Trophoblast cell (in vitro differentiated cells and primary cell): Measurements from ENCODE around the gene FOXK2.
A peak's percentile ranks its signal among the peaks of the same experiment; 100 is the strongest.

Source experiments
- DNase-seq, 2 donors: peaks; one replicate each; pipeline ENCODE4 v3.0.0-alpha.2; 2016
- H2AFZ ChIP-seq: 2 replicates; pipeline ENCODE4 v1.6.1; 2013; ENCODE audit warnings: low read length, moderate library complexity, mild to moderate bottlenecking; ENCODE audit not compliant: insufficient read depth, poor library complexity
- H2AK5ac ChIP-seq: 2 replicates; pipeline ENCODE4 v1.6.1; 2013; ENCODE audit warnings: mild to moderate bottlenecking, low read length
- H2BK120ac ChIP-seq: 2 replicates; pipeline ENCODE4 v1.6.1; 2013; ENCODE audit warnings: low read length, mild to moderate bottlenecking, moderate library complexity; ENCODE audit not compliant: insufficient read depth, poor library complexity
- H2BK12ac ChIP-seq: 2 replicates; pipeline ENCODE4 v1.6.1; 2013; ENCODE audit warnings: mild to moderate bottlenecking, low read length, moderate library complexity
- H2BK5ac ChIP-seq: 2 replicates; pipeline ENCODE4 v1.6.1; 2013; ENCODE audit warnings: low read length, low read depth, moderate library complexity, mild to moderate bottlenecking; ENCODE audit not compliant: poor library complexity
- H3K14ac ChIP-seq: 2 replicates; pipeline ENCODE4 v1.6.1; 2013; ENCODE audit warnings: mild to moderate bottlenecking, low read length
- H3K18ac ChIP-seq: 2 replicates; pipeline ENCODE4 v1.6.1; 2013; ENCODE audit warnings: mild to moderate bottlenecking, low read length
- H3K23ac ChIP-seq: 2 replicates; pipeline ENCODE4 v1.6.1; 2013; ENCODE audit warnings: low read length
- H3K27ac ChIP-seq: 2 replicates; pipeline ENCODE4 v1.5.1; 2013; ENCODE audit warnings: low read depth, mild to moderate bottlenecking, inconsistent platforms, low read length, moderate library complexity
- H3K27me3 ChIP-seq: 2 replicates; pipeline ENCODE4 v1.6.1; 2013; ENCODE audit warnings: inconsistent platforms, mild to moderate bottlenecking, low read length, moderate library complexity; ENCODE audit not compliant: insufficient read depth
- H3K36me3 ChIP-seq, 2 experiments: 1 replicate in 1 of 2; 2 replicates in 1 of 2; pipeline ENCODE4 v1.6.1; 2013; ENCODE audit warnings: low read length in 2 of 2, mild to moderate bottlenecking in 2 of 2, moderate library complexity in 1 of 2; ENCODE audit not compliant: insufficient read depth in 2 of 2, control insufficient read depth in 1 of 2
- H3K4ac ChIP-seq: 2 replicates; pipeline ENCODE4 v1.6.1; 2013; ENCODE audit warnings: low read depth, mild to moderate bottlenecking, low read length, moderate library complexity
- H3K4me1 ChIP-seq, 2 experiments: 1 replicate in 1 of 2; 2 replicates in 1 of 2; pipeline ENCODE4 v1.6.1; 2013; ENCODE audit warnings: low read length in 2 of 2, mild to moderate bottlenecking in 2 of 2, moderate library complexity in 1 of 2; ENCODE audit not compliant: insufficient read depth in 2 of 2, control insufficient read depth in 1 of 2
- H3K4me2 ChIP-seq: 2 replicates; pipeline ENCODE4 v1.6.1; 2013; ENCODE audit warnings: inconsistent platforms, mild to moderate bottlenecking, low read length, moderate library complexity
- H3K4me3 ChIP-seq: 2 replicates; pipeline ENCODE4 v1.5.1; 2013; ENCODE audit warnings: mild to moderate bottlenecking, low read depth, low read length, inconsistent platforms
- H3K79me1 ChIP-seq: one replicate; pipeline ENCODE4 v1.6.1; 2013; ENCODE audit warnings: low read length
- H3K79me2 ChIP-seq: 2 replicates; pipeline ENCODE4 v1.6.1; 2013; ENCODE audit warnings: low read length, mild to moderate bottlenecking; ENCODE audit not compliant: control insufficient read depth, insufficient read depth, poor library complexity
- H3K9ac ChIP-seq: 2 replicates; pipeline ENCODE4 v1.6.1; 2013; ENCODE audit warnings: mild to moderate bottlenecking, low read length
- H3K9me3 ChIP-seq: 2 replicates; pipeline ENCODE4 v1.6.1; 2013; ENCODE audit warnings: low read depth, mild to moderate bottlenecking, control low read depth, inconsistent platforms, low read length; ENCODE audit not compliant: insufficient read depth
- H4K12ac ChIP-seq: 2 replicates; pipeline ENCODE4 v1.6.1; 2013; ENCODE audit warnings: low read depth, mild to moderate bottlenecking, low read length, moderate library complexity
- H4K8ac ChIP-seq: 2 replicates; pipeline ENCODE4 v1.6.1; 2013; ENCODE audit warnings: low read depth, mild to moderate bottlenecking, low read length, moderate library complexity
- H4K91ac ChIP-seq: one replicate; pipeline ENCODE4 v1.6.1; 2013; ENCODE audit warnings: low read depth, mild to moderate bottlenecking, low read length, moderate library complexity
- WGBS: extraction: QIAGEN DNeasy Blood & Tissue Kit; methylation state at CpG from one replicate; pipeline ENCODE4 v1.1.7; 2013; ENCODE audit warnings: missing lambda C conversion rate; ENCODE audit not compliant: insufficient read length, insufficient coverage; ENCODE audit errors: extremely low coverage; 5-methylcytosine and 5-hydroxymethylcytosine counted together

The FOXK2 gene

GRCh38 chr17:82648165-82648668 lies 128.7 kb downstream of the FOXK2 start, which contains the start of gene WDR45B:
Gene WDR45B, minus strand, starts transcription at chr17:82648444. Its CDS starts 104 bp downstream, at chr17:82648340.
- peak; percentile 96 to 98 for DNase-seq
- Histone ChIP-seq H4K91ac (peak within 1 kb of the TSS; percentile 83), H3K27ac (peak within 1 kb of the TSS; percentile 90), H3K9ac (peak within 1 kb of the TSS; percentile 97), H2BK120ac (peak within 1 kb of the TSS; percentile 81), H3K14ac (peak within 1 kb of the TSS; percentile 93), H3K79me2 (peaks cover 14% of the 10 kb centered on the region), H3K4me1 (peaks cover 0 to 9% of the 10 kb centered on the region in 2 experiments), H4K12ac (peak within 1 kb of the TSS; percentile 95), H3K79me1 (peaks cover 5% of the 10 kb centered on the region), H3K4me2 (peak within 1 kb of the TSS; percentile 93), H4K8ac (peak within 1 kb of the TSS; percentile 90), H3K4ac (peak within 1 kb of the TSS; percentile 93), H3K27me3 (no peaks in the 10 kb centered on the region), H3K18ac (peak within 1 kb of the TSS; percentile 76), H2AFZ (peak within 1 kb of the TSS; percentile 44), H2BK5ac (peak within 1 kb of the TSS; percentile 37), H2AK5ac (peak within 1 kb of the TSS; percentile 60), H3K36me3 (peaks cover 5 to 11% of the 10 kb centered on the region in 2 experiments), H3K23ac (no peak within 1 kb of the TSS), H2BK12ac (no peak within 1 kb of the TSS), H3K9me3 (no peaks in the 10 kb centered on the region), H3K4me3 (peak within 1 kb of the TSS; percentile 99)
- no CpG with 5 or more reads among the region's 67 CpGs for WGBS

- Histone ChIP-seq H3K4me2 (peak overlapping the region; percentile 70), H2BK12ac (no peak overlapping the region), H3K23ac (no peak overlapping the region), H2AFZ (peak overlapping the region; percentile 38), H3K18ac (no peak overlapping the region), H4K91ac (no peak overlapping the region), H3K4me1 (peaks cover 0 to 9% of the 10 kb centered on the region in 2 experiments), H3K9ac (no peak overlapping the region), H4K12ac (peak overlapping the region; percentile 78), H3K4me3 (peak overlapping the region; percentile 57), H3K79me1 (peaks cover 5% of the 10 kb centered on the region), H3K27me3 (no peaks in the 10 kb centered on the region), H2BK5ac (no peak overlapping the region), H2AK5ac (peak overlapping the region; percentile 13), H3K9me3 (no peaks in the 10 kb centered on the region), H3K79me2 (peaks cover 14% of the 10 kb centered on the region), H3K14ac (no peak overlapping the region), H3K27ac (no peak overlapping the region), H4K8ac (peak overlapping the region; percentile 77), H3K4ac (no peak overlapping the region), H3K36me3 (peaks cover 3 to 6% of the 10 kb centered on the region in 2 experiments), H2BK120ac (peak overlapping the region; percentile 2)
- WGBS, result no CpG with 5 or more reads among the region's 37 CpGs
- DNase-seq, result peak in 1 of 2 donors; percentile 15
These were observed 129.3 kb downstream of the FOXK2 start for GRCh38 chr17:82648742-82649331.

GRCh38 chr17:82649501-82650261 lies 130.1 kb downstream of the FOXK2 start:
- Histone ChIP-seq H3K4me2 (no peak overlapping the region), H4K8ac (no peak overlapping the region), H4K91ac (no peak overlapping the region), H2BK120ac (no peak overlapping the region), H3K27me3 (no peaks in the 10 kb centered on the region), H3K9ac (no peak overlapping the region), H3K79me1 (peaks cover 5% of the 10 kb centered on the region), H3K9me3 (no peaks in the 10 kb centered on the region), H3K4ac (no peak overlapping the region), H3K79me2 (peaks cover 14% of the 10 kb centered on the region), H3K4me3 (no peak overlapping the region), H2BK12ac (no peak overlapping the region), H3K18ac (no peak overlapping the region), H2AFZ (no peak overlapping the region), H3K4me1 (peaks cover 0 to 9% of the 10 kb centered on the region in 2 experiments), H3K27ac (no peak overlapping the region), H3K23ac (no peak overlapping the region), H2BK5ac (no peak overlapping the region), H2AK5ac (no peak overlapping the region), H3K14ac (no peak overlapping the region), H3K36me3 (no peaks in the 10 kb centered on the region), H4K12ac (no peak overlapping the region)
- DNase-seq, result no peak
- no CpG with 5 or more reads among the region's 22 CpGs for WGBS

GRCh38 chr17:82650723-82651122 lies 131.2 kb downstream of the FOXK2 start:
- no peak overlapping the region for H3K18ac ChIP-seq
- no peak overlapping the region for H3K4ac ChIP-seq
- H3K79me2 ChIP-seq, result peaks cover 12% of the 10 kb centered on the region
- no peak overlapping the region for H2BK5ac ChIP-seq
- H3K4me2 ChIP-seq, result no peak overlapping the region
- H2AFZ ChIP-seq, result no peak overlapping the region
- H4K12ac ChIP-seq, result no peak overlapping the region
- no peaks in the 10 kb centered on the region for H3K27me3 ChIP-seq
- H2BK120ac ChIP-seq, result no peak overlapping the region
- peaks cover 5% of the 10 kb centered on the region for H3K79me1 ChIP-seq
- H4K8ac ChIP-seq, result no peak overlapping the region
- H2AK5ac ChIP-seq, result no peak overlapping the region
- no peak overlapping the region for H3K9ac ChIP-seq
- H3K27ac ChIP-seq, result no peak overlapping the region
- no CpG with 5 or more reads among the region's 10 CpGs for WGBS
- no peak overlapping the region for H4K91ac ChIP-seq
- no peak overlapping the region for H2BK12ac ChIP-seq
- no peaks in the 10 kb centered on the region for H3K9me3 ChIP-seq
- no peak overlapping the region for H3K14ac ChIP-seq
- no peaks in the 10 kb centered on the region for H3K36me3 ChIP-seq
- peaks cover 0 to 9% of the 10 kb centered on the region in 2 experiments for H3K4me1 ChIP-seq
- no peak overlapping the region for H3K23ac ChIP-seq
- no peak for DNase-seq
- no peak overlapping the region for H3K4me3 ChIP-seq
